HepG2 (cell line): ENCODE measurements around the gene ROMO1. TPM values are rescaled to one million over a fixed set of nuclear protein-coding genes. Genes with fewer than 3 reads are reported as not detected.

Experiments
- ATF4 ChIP-seq, 2 experiments: fragments of 450-650 bp in 1 of 2; sonication (generic) in 1 of 2; formaldehyde crosslinking; IDR thresholded peaks; 2 replicates each; pipeline versions ENCODE4 v1.5.0 to v1.8.0; 2020 to 2022; ENCODE audit warnings: mild to moderate bottlenecking in 1 of 2, missing genetic modification reagents in 1 of 2
- FOXK2 ChIP-seq: fragments of 450-650 bp; IDR thresholded peaks from 2 replicates; pipeline ENCODE4 v1.6.1; 2016
- HDAC1 ChIP-seq: sonication (generic); formaldehyde crosslinking; IDR thresholded peaks from 2 replicates; pipeline ENCODE4 v1.5.1; 2020; ENCODE audit warnings: mild to moderate bottlenecking, missing genetic modification reagents
- HMGXB3 ChIP-seq: sonication (generic); formaldehyde crosslinking; IDR thresholded peaks from 2 replicates; pipeline ENCODE4 v1.4.0; 2020; ENCODE audit warnings: missing genetic modification reagents, borderline replicate concordance
- KLF13 ChIP-seq: sonication (generic); formaldehyde crosslinking; IDR thresholded peaks from 2 replicates; pipeline ENCODE4 v1.4.0; 2020; ENCODE audit warnings: mild to moderate bottlenecking, missing genetic modification reagents
- MAFG ChIP-seq: sonication (generic); formaldehyde crosslinking; IDR thresholded peaks from 2 replicates; pipeline ENCODE4 v1.5.1; 2020; ENCODE audit warnings: mild to moderate bottlenecking, missing genetic modification reagents
- MAZ ChIP-seq, 2 experiments: sonication (generic) in 1 of 2; formaldehyde crosslinking in 1 of 2; IDR thresholded peaks; 2 replicates each; pipeline versions ENCODE4 v1.5.0 to v1.6.1; 2012 to 2020; ENCODE audit warnings: low read depth in 2 of 2, mild to moderate bottlenecking in 2 of 2, borderline replicate concordance in 1 of 2, improper control_type of control experiment in 1 of 2, low read length in 1 of 2, missing genetic modification reagents in 1 of 2, moderate library complexity in 1 of 2
- MEIS1 ChIP-seq: sonication (generic); formaldehyde crosslinking; IDR thresholded peaks from 2 replicates; pipeline ENCODE4 v1.9.0; 2021; ENCODE audit warnings: mild to moderate bottlenecking, missing genetic modification reagents, moderate library complexity, borderline replicate concordance
- RBAK ChIP-seq: sonication (generic); formaldehyde crosslinking; IDR thresholded peaks from 2 replicates; pipeline ENCODE4 v1.5.1; 2020; ENCODE audit warnings: mild to moderate bottlenecking, missing genetic modification reagents
- RFXAP ChIP-seq: sonication (generic); formaldehyde crosslinking; IDR thresholded peaks from 2 replicates; pipeline ENCODE4 v1.4.0; 2020; ENCODE audit warnings: missing genetic modification reagents, borderline replicate concordance
- SAFB2 ChIP-seq: sonication (generic); formaldehyde crosslinking; IDR thresholded peaks from 2 replicates; pipeline ENCODE4 v1.5.1; 2020; ENCODE audit warnings: missing genetic modification reagents, low read depth, mild to moderate bottlenecking, borderline replicate concordance
- ZBTB8A ChIP-seq: sonication (generic); formaldehyde crosslinking; IDR thresholded peaks from 2 replicates; pipeline ENCODE4 v1.4.0; 2020; ENCODE audit warnings: mild to moderate bottlenecking, low read depth, missing genetic modification reagents, borderline replicate concordance
- ZNF124 ChIP-seq: sonication (generic); formaldehyde crosslinking; IDR thresholded peaks from 2 replicates; pipeline ENCODE4 v1.4.0; 2020; ENCODE audit warnings: missing genetic modification reagents
- ZNF33B ChIP-seq: sonication (generic); formaldehyde crosslinking; IDR thresholded peaks from 2 replicates; pipeline ENCODE4 v1.5.1; 2020; ENCODE audit warnings: mild to moderate bottlenecking, missing genetic modification reagents
- ZNF496 ChIP-seq: sonication (generic); formaldehyde crosslinking; IDR thresholded peaks from 2 replicates; pipeline ENCODE4 v1.8.1; 2023; ENCODE audit warnings: mild to moderate bottlenecking, moderate library complexity, missing genetic modification reagents; ENCODE audit not compliant: insufficient replicate concordance
- ZNF510 ChIP-seq: sonication (generic); formaldehyde crosslinking; IDR thresholded peaks from 2 replicates; pipeline ENCODE4 v1.4.0; 2020; ENCODE audit warnings: low read depth, mild to moderate bottlenecking, missing genetic modification reagents
- ZNF513 ChIP-seq: sonication (generic); formaldehyde crosslinking; conservative IDR thresholded peaks from 2 replicates; pipeline ENCODE4 v1.5.0; 2020; ENCODE audit warnings: missing genetic modification reagents
- ZNF552 ChIP-seq: sonication (generic); formaldehyde crosslinking; IDR thresholded peaks from 2 replicates; pipeline ENCODE4 v1.9.0; 2022; ENCODE audit warnings: missing genetic modification reagents, mild to moderate bottlenecking, borderline replicate concordance
- ZNF768 ChIP-seq: sonication (generic); formaldehyde crosslinking; IDR thresholded peaks from 2 replicates; pipeline ENCODE4 v1.4.0; 2020; ENCODE audit warnings: missing genetic modification reagents
- polyA plus RNA-seq, 8 experiments: library from polyadenylated mRNA; depleted of rRNA in 3 of 8; stranded (reverse) in 7 of 8; unstranded in 1 of 8; fragments of >200 nt; fragmentation: Illumina TruSeq in 4 of 8; extraction: Trizol in 4 of 8; gene quantifications; 2 replicates each; pipeline versions ENCODE4 v1.2.1 to v1.2.3, GENCODE V29; 2011 to 2016; ENCODE audit warnings: low read depth in 4 of 8, missing spikeins in 1 of 8, mixed read lengths in 1 of 8; ENCODE audit not compliant: insufficient read depth in 1 of 8
- total RNA-seq, 5 experiments: library from RNA; depleted of rRNA; stranded (reverse); fragments of >200 nt; fragmentation: Illumina TruSeq; extraction: Trizol; gene quantifications; 2 replicates each; pipeline ENCODE4 v1.2.3, GENCODE V29; 2016; ENCODE audit warnings: low read depth in 1 of 5

The ROMO1 gene
- total and polyA plus RNA-seq, 2 of the 13 experiments (the other 11 are each of a cell fraction or from before 2014, with no cell fraction given), result 636 to 755 TPM

- no peak for TF ChIP-seq HMGXB3
- TF ChIP-seq ZNF510, result no peak; the same call in 1 of the 2 replicates
- no peak for TF ChIP-seq RBAK (CRISPR knock-in tag)
- no peak; the same call in 1 of the 2 replicates for TF ChIP-seq RFXAP
- TF ChIP-seq MEIS1 (CRISPR knock-in tag), result 0 out of 2 replicates have a peak, but pooled peaks have one; percentile 17
- no peak for TF ChIP-seq ZNF496 (CRISPR knock-in tag)
- TF ChIP-seq MAFG (CRISPR knock-in tag), result no peak
- TF ChIP-seq ZNF513 (CRISPR knock-in tag), result no peak
- no peak for TF ChIP-seq ZNF768
- TF ChIP-seq ZNF552 (CRISPR knock-in tag), result no peak
- no peak for TF ChIP-seq MAZ (IDR thresholded peaks at IDR 0.05; ENCODE audit: borderline replicate concordance, low read depth, low read length)
- peak; percentile 77; the same call in 1 of the 2 replicates for TF ChIP-seq MAZ (CRISPR knock-in tag; IDR thresholded peaks at IDR 0.05; ENCODE audit: low read depth)
- peak; percentile 29; the same call in 1 of the 2 replicates for TF ChIP-seq SAFB2 (CRISPR knock-in tag)
- no peak for TF ChIP-seq FOXK2
- TF ChIP-seq HDAC1, result no peak
- TF ChIP-seq ZNF124, result 0 out of 2 replicates have a peak, but pooled peaks have one; percentile 15
- TF ChIP-seq ZBTB8A (CRISPR knock-in tag), result no peak
- TF ChIP-seq KLF13 (CRISPR knock-in tag), result no peak
- TF ChIP-seq ZNF33B, result peak; percentile 67; the same call in 1 of the 2 replicates
- no peak for TF ChIP-seq ATF4 (CRISPR knock-in tag; IDR thresholded peaks at IDR 0.05)
Observed at GRCh38 chr20:35697696-35698297, 1.4 kb upstream of the ROMO1 start (continued).
